ENCODE data around the gene TMC1.
A peak's percentile ranks its signal among the peaks of the same experiment; 100 is the strongest.

TMC1 gene

GRCh38 chr9:72863456-72864094 lies 342.2 kb downstream of the TMC1 start:
- Histone ChIP-seq H3K9me3 (no peaks in the 10 kb centered on the region), H3K4me3 (no peak overlapping the region), H3K4me1 (peaks cover 0 to 7% (median under 1%) of the 10 kb centered on the region in 4 donors), H3K27me3 (no peaks in the 10 kb centered on the region), H3K36me3 (no peaks in the 10 kb centered on the region), H3K27ac (no peak overlapping the region)
- no peak for DNase-seq
- intact Hi-C loops (cut with DNase I; ENCODE audit: low total_unique reads) = no loop called here
- TF ChIP-seq CTCF (IDR thresholded peaks at IDR 0.05) = no peak

- Histone ChIP-seq H3K4me3 (no peak overlapping the region), H3K4me1 (no peaks in the 10 kb centered on the region), H3K27ac (no peak overlapping the region), H3K36me3 (no peaks in the 10 kb centered on the region), H3K9me3 (no peaks in the 10 kb centered on the region), H3K27me3 (no peaks in the 10 kb centered on the region)
- no peak for TF ChIP-seq CTCF (IDR thresholded peaks at IDR 0.05)
- intact Hi-C loops (cut with DNase I; ENCODE audit: low total_unique reads) = no loop called here
- no peak for DNase-seq
Observed at GRCh38 chr9:72864327-72864726, 342.9 kb downstream of the TMC1 start.

GRCh38 chr9:72871685-72872084 lies 350.3 kb downstream of the TMC1 start:
- Histone ChIP-seq H3K4me3 (no peak overlapping the region), H3K4me1 (peaks cover 0 to 41% (median 22%) of the 10 kb centered on the region in 4 donors), H3K36me3 (no peaks in the 10 kb centered on the region), H3K27ac (no peak overlapping the region), H3K9me3 (no peaks in the 10 kb centered on the region), H3K27me3 (no peaks in the 10 kb centered on the region)
- no peak for DNase-seq
- TF ChIP-seq CTCF (IDR thresholded peaks at IDR 0.05) = peak; percentile 17 to 53
- intact Hi-C loops (cut with DNase I; ENCODE audit: low total_unique reads) = no loop called here

GRCh38 chr9:72872718-72873117 lies 351.3 kb downstream of the TMC1 start:
- Histone ChIP-seq H3K9me3 (no peaks in the 10 kb centered on the region), H3K4me1 (peaks cover 0 to 41% (median 22%) of the 10 kb centered on the region in 4 donors), H3K4me3 (no peak overlapping the region), H3K27me3 (no peaks in the 10 kb centered on the region), H3K27ac (no peak overlapping the region), H3K36me3 (no peaks in the 10 kb centered on the region)
- TF ChIP-seq CTCF (IDR thresholded peaks at IDR 0.05) = no peak
- intact Hi-C loops (cut with DNase I; ENCODE audit: low total_unique reads) = no loop called here
- no peak for DNase-seq

GRCh38 chr9:72873456-72873855 lies 352.0 kb downstream of the TMC1 start:
- intact Hi-C loops (cut with DNase I; ENCODE audit: low total_unique reads) = no loop called here
- no peak for DNase-seq
- no peak for TF ChIP-seq CTCF (IDR thresholded peaks at IDR 0.05)
- Histone ChIP-seq H3K27ac (peak overlapping the region in 1 of 2 donors; percentile 37), H3K9me3 (no peaks in the 10 kb centered on the region), H3K4me3 (no peak overlapping the region), H3K27me3 (no peaks in the 10 kb centered on the region), H3K36me3 (no peaks in the 10 kb centered on the region), H3K4me1 (peaks cover 0 to 41% (median 22%) of the 10 kb centered on the region in 4 donors)
